GM12878 (cell line): ENCODE data around the gene KDM8. TPM values are rescaled to one million over a fixed set of nuclear protein-coding genes. Genes with fewer than 3 reads are reported as not detected.

Experiments
- ATAC-seq: fragments of 200-7000 bp; cut with Tn5 transposase; 3 replicates; pipeline ENCODE4 v1.9.1; 2020; ENCODE audit warnings: mild to moderate bottlenecking, moderate library complexity
- BruUV-seq: library from RNA; stranded (reverse); fragments of 400-500 nt; replicated peaks from 2 replicates; lab custom pipeline; 2021; lab: Mats Ljungman, UMichigan
- CTCF ChIA-PET: fragments of 300-600 bp; sonication (Branson Sonifier 250); formaldehyde crosslinking; extraction: SDS; loops from one replicate; lab custom pipeline; 2021; ENCODE audit warnings: inconsistent platforms; lab: Yijun Ruan, JAX
- POLR2A ChIA-PET: fragments of 350-600 bp; formaldehyde crosslinking; extraction: SDS; loops from one replicate; lab custom pipeline; 2021; ENCODE audit warnings: inconsistent platforms; lab: Charles Lee
- RAD21 ChIA-PET: fragments of 300-600 bp; sonication (Branson Sonifier 250); formaldehyde crosslinking; loops from one replicate; lab custom pipeline; 2023; ENCODE audit warnings: antibody characterized with exemption; ENCODE audit not compliant: unreplicated experiment; lab: Charles Lee
- SMC1A ChIA-PET: fragments of 300-600 bp; sonication (Branson Sonifier 250); formaldehyde crosslinking; loops from one replicate; lab custom pipeline; 2023; ENCODE audit not compliant: unreplicated experiment, uncharacterized antibody; lab: Charles Lee
- DNase-seq: peaks from one replicate; pipeline ENCODE4 v3.0.0-alpha.2; 2011; ENCODE audit warnings: low read depth, low spot score
- FAIRE-seq: peaks from 3 replicates; lab custom pipeline; 2011; peaks lifted over from hg19 to GRCh38; lab: Jason Lieb, UNC
- H2AFZ ChIP-seq: 2 replicates; pipeline ENCODE4 v1.6.0; 2011; ENCODE audit warnings: low read depth, low read length, control low read depth; ENCODE audit not compliant: control insufficient read depth
- H3K27ac ChIP-seq: 2 replicates; pipeline ENCODE4 v1.5.1; 2011; ENCODE audit warnings: control low read depth; ENCODE audit not compliant: control insufficient read depth, insufficient read depth
- H3K27me3 ChIP-seq, 2 experiments: replicated peaks in 1 of 2; 2 replicates each; pipeline versions ENCODE4 v1.6.0 to v1.6.1; 2011; ENCODE audit warnings: low read length in 1 of 2; ENCODE audit not compliant: control insufficient read depth in 2 of 2, insufficient read depth in 2 of 2
- H3K36me3 ChIP-seq, 2 experiments: 2 replicates each; pipeline ENCODE4 v1.5.1; 2011; ENCODE audit warnings: low read length in 1 of 2; ENCODE audit not compliant: control insufficient read depth in 2 of 2, insufficient read depth in 2 of 2
- H3K4me1 ChIP-seq: 2 replicates; pipeline ENCODE4 v1.6.1; 2011; ENCODE audit warnings: mild to moderate bottlenecking, low read length, moderate library complexity, mixed read lengths; ENCODE audit not compliant: control insufficient read depth, insufficient read depth
- H3K4me2 ChIP-seq: 2 replicates; pipeline ENCODE4 v1.6.0; 2011; ENCODE audit warnings: control low read depth; ENCODE audit not compliant: control insufficient read depth, insufficient read depth
- H3K4me3 ChIP-seq: fragments of 200-600 bp; sonication (generic); 2 replicates; pipeline ENCODE4 v1.5.1; 2016
- H3K79me2 ChIP-seq: 2 replicates; pipeline ENCODE4 v1.6.0; 2011; ENCODE audit warnings: low read length; ENCODE audit not compliant: control insufficient read depth, insufficient read depth
- H3K9ac ChIP-seq: 2 replicates; pipeline ENCODE4 v1.8.0; 2011; ENCODE audit warnings: low read length, control low read depth, mixed read lengths; ENCODE audit not compliant: control insufficient read depth, insufficient read depth
- H3K9me3 ChIP-seq: replicated peaks from 3 replicates; pipeline ENCODE4 v1.5.1; 2011; ENCODE audit warnings: mild to moderate bottlenecking, low read length; ENCODE audit not compliant: control insufficient read depth, insufficient read depth
- H4K20me1 ChIP-seq: 2 replicates; pipeline ENCODE4 v1.6.0; 2011; ENCODE audit not compliant: control insufficient read depth, insufficient read depth
- ETV6 ChIP-seq, 2 experiments: fragments of 450-650 bp in 1 of 2; IDR thresholded peaks in 1 of 2; conservative IDR thresholded peaks in 1 of 2; 2 replicates each; pipeline ENCODE4 v1.6.1; 2014; ENCODE audit warnings: antibody characterized with exemption in 1 of 2, borderline replicate concordance in 1 of 2, low read depth in 1 of 2, mild to moderate bottlenecking in 1 of 2, moderate library complexity in 1 of 2
- POLR2AphosphoS5 ChIP-seq: IDR thresholded peaks from 2 replicates; pipeline ENCODE4 v1.6.1; 2011; ENCODE audit warnings: mild to moderate bottlenecking, low read length, inconsistent platforms
- REST ChIP-seq: IDR thresholded peaks from 2 replicates; pipeline ENCODE4 v1.6.1; 2012; ENCODE audit warnings: mild to moderate bottlenecking, low read depth, low read length
- SREBF1 ChIP-seq: IDR thresholded peaks from 2 replicates; pipeline ENCODE4 v1.6.1; 2012; ENCODE audit warnings: mild to moderate bottlenecking, low read length
- TCF3 ChIP-seq: IDR thresholded peaks from 2 replicates; pipeline ENCODE4 v1.6.1; 2012; ENCODE audit warnings: low read depth, mild to moderate bottlenecking, low read length, borderline replicate concordance; ENCODE audit not compliant: insufficient read depth
- WGBS: methylation state at CpG from one replicate; pipeline ENCODE4 v1.1.6; 2016; ENCODE audit warnings: low lambda C conversion rate; ENCODE audit not compliant: insufficient replicate concordance, insufficient coverage; ENCODE audit errors: missing lambda C conversion rate; 5-methylcytosine and 5-hydroxymethylcytosine counted together
- in situ Hi-C: fragments of 300-500 bp; cut with MboI; formaldehyde crosslinking; loops from 9 replicates; pipeline ENCODE4 v1.14.3; 2018; ENCODE audit warnings: mixed read lengths
- intact Hi-C: fragments of 100-400 bp; cut with micrococcal nuclease; formaldehyde crosslinking; loops from one replicate; pipeline ENCODE4 v1.14.2; 2022; ENCODE audit not compliant: unreplicated experiment
- polyA plus RNA-seq, 11 experiments: library from polyadenylated mRNA; depleted of rRNA in 4 of 11; unstranded in 6 of 11; stranded (reverse) in 5 of 11; fragments of >200 nt; fragmentation: Nextera tagmentation in 4 of 11; fragmentation: Illumina TruSeq in 1 of 11; extraction: Ambion mirVana in 4 of 11; extraction: Trizol in 1 of 11; gene quantifications; 1 replicate in 1 of 11; 2 replicates in 10 of 11; pipeline versions ENCODE4 v1.2.1 to v1.2.3, GENCODE V29; 2011 to 2016; ENCODE audit warnings: inconsistent platforms in 2 of 11, missing spikeins in 2 of 11, low read depth in 1 of 11
- total RNA-seq, 4 experiments: library from RNA; depleted of rRNA in 3 of 4; stranded (reverse); fragments of >200 nt in 3 of 4; fragmentation: Illumina TruSeq in 1 of 4; extraction: Trizol in 1 of 4; gene quantifications; 2 replicates each; pipeline versions ENCODE4 v1.2.1 to v1.2.3, GENCODE V29; 2013 to 2021

Gene KDM8
- total and polyA plus RNA-seq, 10 of the 15 experiments (the other 5 are each of a cell fraction or from before 2014, with no cell fraction given), result 0.79 to 8.9 (median 5.8) TPM

- H3K9ac ChIP-seq, result no peak overlapping the region
- peaks cover 16% of the 10 kb centered on the region for H3K4me1 ChIP-seq
- peaks cover 0 to 3% of the 10 kb centered on the region in 2 experiments; a peak in 1 of 4 replicates for H3K36me3 ChIP-seq
- ChIA-PET POLR2A (interaction anchor here (0.9 to 2.7 kb wide), 3 partner anchors 10 to 163 kb away, joined by 3 to 15 read pairs (median 3); no protein-coding TSS in a partner anchor), RAD21 (interaction anchor here (1.6 to 4.2 kb wide), 4 partner anchors 10 to 123 kb away, joined by 4 to 17 read pairs (median 11); no protein-coding TSS in a partner anchor), CTCF (interaction anchor here (1.5 to 4.1 kb wide), 7 partner anchors 10 to 157 kb away, joined by 4 to 24 read pairs (median 6); partner anchors contain the start of gene NSMCE1), SMC1A (interaction anchor here (0.6 to 12.2 kb wide), 8 partner anchors 7 to 128 kb away, joined by 3 to 178 read pairs (median 7); partner anchors contain the start of gene NSMCE1)
- H3K4me2 ChIP-seq, result no peak overlapping the region
- ATAC-seq (no peak), DNase-seq (no peak), FAIRE-seq (no peak)
- H3K79me2 ChIP-seq, result no peaks in the 10 kb centered on the region
- no peak overlapping the region for H3K4me3 ChIP-seq
- no TSS peak for BruUV-seq
- no peaks in the 10 kb centered on the region for H4K20me1 ChIP-seq
- WGBS, result 93% methylated on average over 7 of the region's 7 CpGs
- H3K27ac ChIP-seq, result no peak overlapping the region
- no peaks in the 10 kb centered on the region; the same call in 2 of the 3 replicates for H3K9me3 ChIP-seq
- in situ Hi-C loops, result no loop called here
- H3K27me3 ChIP-seq, result no peaks in the 10 kb centered on the region
- TF ChIP-seq POLR2AphosphoS5 (no peak), SREBF1 (no peak), ETV6 (conservative IDR thresholded peaks at IDR 0.05 in 1 of 2, IDR thresholded peaks at IDR 0.05 in 1 of 2; ENCODE audit: borderline replicate concordance in 1 of 2, low read depth in 1 of 2) (no peak), REST (no peak), TCF3 (no peak)
- intact Hi-C loops, result no loop called here
- H2AFZ ChIP-seq, result no peak overlapping the region
Observed at GRCh38 chr16:27244363-27244755, 41.0 kb downstream of the KDM8 start.
